Right renal cortex interstitium (tissue), 3 donors: ENCODE data around the gene PODNL1. TPM values are rescaled to one million over a fixed set of nuclear protein-coding genes. Genes with fewer than 3 reads are reported as not detected.

ENCODE experiments used
- DNase-seq, 3 donors: peaks; one replicate each; pipeline ENCODE4 v3.0.0-alpha.2; 2013; ENCODE audit warnings: low read depth in 3 of 3, low spot score in 2 of 3
- polyA plus RNA-seq, 3 donors: library from polyadenylated mRNA; unstranded; fragments of 120-200 nt; gene quantifications; one replicate each; pipeline ENCODE4 v1.2.1, GENCODE V29; 2013; ENCODE audit not compliant: insufficient read length in 3 of 3

The PODNL1 gene
- polyA plus RNA-seq, 3 donors = 0.71 to 0.95 (median 0.85) TPM

- DNase-seq = no peak
These were observed 35.1 kb downstream of the PODNL1 start for GRCh38 chr19:13902993-13903555.

GRCh38 chr19:13899912-13900584 is 38.2 kb downstream of the PODNL1 start:
- no peak for DNase-seq

DNA sequence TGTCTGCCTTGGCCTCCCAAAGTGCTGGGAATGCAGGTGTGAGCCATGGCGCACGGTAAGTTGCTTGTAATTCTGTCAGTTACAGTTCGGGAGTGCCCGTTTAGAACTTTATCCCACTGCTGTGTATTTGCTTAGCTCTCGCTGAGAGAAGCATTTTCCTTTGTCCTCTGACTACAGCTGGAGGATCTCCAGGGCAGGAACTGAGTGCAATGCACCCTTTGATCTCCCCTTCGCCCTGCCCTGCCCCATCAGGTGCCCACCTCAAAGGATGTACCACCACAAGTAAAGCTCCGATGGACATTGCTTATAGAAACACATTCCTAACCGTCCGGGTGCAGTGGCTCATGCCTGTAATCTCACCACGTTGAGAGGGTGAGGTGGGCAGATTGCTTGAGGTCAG is 38.8 kb downstream of the PODNL1 start:
- no peak for DNase-seq

DNA sequence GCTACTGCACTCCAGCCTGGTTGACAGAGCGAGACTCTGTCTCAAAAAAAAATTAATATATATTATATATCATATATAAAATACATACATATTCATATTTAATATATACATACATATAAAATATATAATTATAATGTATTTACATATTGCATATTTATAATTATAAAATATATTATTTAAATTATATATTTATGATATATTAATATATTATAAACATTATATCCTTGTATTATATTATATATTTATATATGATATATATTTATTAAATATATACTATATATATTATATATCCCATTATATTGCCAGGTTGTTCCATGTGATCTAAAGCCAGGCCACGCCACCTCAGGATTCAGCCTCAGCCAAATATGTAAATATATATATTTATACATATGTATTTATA is 42.0 kb downstream of the PODNL1 start:
- DNase-seq = no peak

- DNase-seq = no peak
These were observed 43.7 kb downstream of the PODNL1 start for GRCh38 chr19:13894552-13894951.

- DNase-seq = no peak
These were observed 45.3 kb downstream of the PODNL1 start for GRCh38 chr19:13892870-13893269.

GRCh38 chr19:13890136-13890535 is 48.1 kb downstream of the PODNL1 start:
- DNase-seq = no peak

DNA sequence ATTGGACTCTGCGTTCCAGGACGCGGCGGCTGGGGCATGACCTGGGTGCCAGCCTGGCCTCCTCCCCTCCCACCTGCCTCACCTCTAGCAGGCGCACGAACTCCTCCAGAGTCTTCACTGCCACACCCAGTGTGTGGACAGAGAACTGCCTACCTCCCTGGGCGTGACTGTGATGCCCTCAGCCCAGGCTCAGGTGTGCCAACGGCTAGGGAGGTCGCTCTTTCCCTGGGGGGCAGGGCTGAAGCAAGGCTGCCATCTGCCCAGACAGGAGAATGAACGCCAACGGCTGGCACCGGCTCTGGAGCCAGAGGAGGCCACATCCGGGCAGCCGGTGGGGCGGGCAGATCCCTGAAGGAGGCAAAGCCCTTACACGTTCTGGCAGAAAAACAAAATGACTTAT is 49.9 kb downstream of the PODNL1 start:
- DNase-seq = no peak

DNA sequence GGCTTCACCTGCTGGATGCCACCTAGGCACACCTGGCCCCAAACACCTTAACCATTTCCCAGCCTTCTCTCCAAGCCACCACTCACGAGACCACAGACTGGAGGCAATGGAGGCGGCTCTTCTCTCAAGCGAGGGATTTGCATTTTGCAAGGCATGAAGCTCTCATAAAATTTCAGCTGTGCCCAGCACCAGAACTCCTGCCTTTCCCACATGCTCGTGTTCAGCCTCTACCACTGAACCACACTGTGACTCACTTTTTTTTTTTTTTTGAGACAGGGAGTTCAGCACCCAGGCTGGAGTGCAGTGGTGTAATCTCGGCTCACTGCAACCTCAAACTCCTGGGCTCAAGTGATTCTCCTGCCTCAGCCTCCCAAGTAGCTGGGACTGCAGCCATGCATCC is 50.7 kb downstream of the PODNL1 start:
- no peak for DNase-seq

- DNase-seq = no peak
These were observed 51.2 kb downstream of the PODNL1 start for GRCh38 chr19:13887018-13887436.

DNA sequence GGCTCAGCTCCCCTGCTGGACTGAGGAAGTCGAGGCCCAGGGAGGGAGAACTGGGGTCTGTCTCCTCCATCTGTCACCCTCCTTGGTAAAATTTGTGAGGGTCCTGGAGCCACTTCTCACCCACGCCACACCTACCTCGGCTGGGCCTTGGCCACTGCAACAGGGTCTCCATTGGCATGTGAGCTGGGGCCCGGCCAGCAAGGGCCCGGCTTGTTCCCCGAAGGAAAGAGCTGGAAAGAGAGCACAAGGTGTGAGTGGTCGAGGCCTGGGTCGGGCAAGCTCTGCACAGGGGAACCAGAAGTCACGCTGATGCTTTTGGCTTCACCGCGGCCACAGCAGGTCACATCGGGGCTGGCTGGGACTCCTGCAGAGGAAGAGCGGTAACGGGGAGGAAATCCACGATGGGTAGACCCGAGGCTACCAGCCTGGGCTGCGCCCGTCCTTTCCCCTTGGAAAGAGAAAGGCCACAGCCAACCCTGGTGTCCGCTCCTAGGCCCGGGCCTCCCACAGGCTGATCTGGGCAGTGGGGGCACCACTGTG is 52.3 kb downstream of the PODNL1 start:
- DNase-seq = no peak

DNA sequence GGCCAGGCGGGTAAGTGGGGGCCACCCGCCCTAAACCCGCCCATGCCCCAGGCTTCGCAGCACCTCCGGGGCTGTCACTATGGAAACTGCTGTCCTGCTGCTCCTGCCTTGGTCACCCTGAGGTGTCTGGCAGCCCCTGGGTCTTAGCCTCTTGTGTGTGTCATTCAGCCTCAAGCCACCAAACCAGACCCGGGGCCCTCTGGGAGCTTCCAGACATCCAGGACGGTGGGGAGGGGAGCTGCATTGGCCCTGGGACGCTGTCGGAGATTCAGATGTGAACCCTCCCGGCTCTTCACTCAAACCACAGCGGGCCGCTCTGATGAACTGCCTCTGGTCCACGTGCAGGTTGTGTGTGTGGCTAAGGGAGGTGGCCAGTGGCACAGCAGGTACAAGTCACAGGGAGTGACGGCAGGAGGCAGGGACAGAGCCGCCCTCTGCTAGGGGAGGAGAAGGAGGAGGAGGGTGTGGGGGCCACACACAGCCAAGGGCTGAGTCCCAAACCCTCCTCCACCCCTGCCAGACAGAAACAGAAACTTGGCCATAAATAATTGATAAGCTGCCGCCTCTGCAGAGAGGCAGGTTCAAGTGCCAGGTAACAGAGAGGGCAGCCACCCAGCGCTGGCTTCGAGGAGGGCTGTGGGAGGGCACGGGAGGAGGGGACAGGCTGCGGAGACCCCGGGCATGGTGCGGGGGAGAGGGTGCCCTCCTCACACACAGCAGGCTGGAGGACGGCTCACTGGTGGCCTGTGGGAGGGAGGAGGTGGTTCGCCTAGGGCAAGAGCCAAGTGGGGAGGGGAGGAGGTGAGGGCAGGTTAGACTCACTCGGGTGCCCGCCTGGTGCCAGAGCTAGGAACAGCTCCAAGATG is 53.3 kb downstream of the PODNL1 start:
- DNase-seq = no peak

DNA sequence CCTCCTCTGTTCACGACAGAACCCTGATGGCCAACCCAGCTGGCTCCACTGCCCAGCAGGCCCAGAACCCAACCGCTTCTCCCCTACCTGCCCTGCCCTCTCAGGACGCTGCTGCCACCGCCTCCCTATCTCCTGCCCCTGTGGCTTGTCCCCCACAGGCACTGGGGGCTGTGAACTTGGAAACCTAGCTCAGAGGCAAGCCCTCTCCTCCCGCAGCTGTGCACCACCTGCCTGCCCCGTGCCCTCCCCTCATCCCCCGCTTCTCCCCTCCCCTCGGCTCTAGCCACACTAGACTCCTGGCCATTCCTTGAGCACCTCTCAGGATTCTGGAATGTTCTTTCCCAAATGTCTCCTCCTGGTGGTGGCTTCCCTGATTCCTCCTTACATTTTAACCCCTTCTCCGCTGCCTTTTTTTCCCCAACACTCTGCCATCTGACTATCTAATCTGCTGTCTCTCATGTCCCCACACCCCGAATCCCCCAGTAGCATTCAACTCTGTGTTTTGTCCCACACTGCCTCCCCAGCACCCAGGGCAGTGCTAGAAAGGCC is 54.6 kb downstream of the PODNL1 start:
- no peak for DNase-seq

- no peak for DNase-seq
These were observed 55.4 kb downstream of the PODNL1 start for GRCh38 chr19:13882836-13883235.

- DNase-seq = no peak
These were observed 55.8 kb downstream of the PODNL1 start for GRCh38 chr19:13882419-13882795.

- DNase-seq = no peak
These were observed 56.4 kb downstream of the PODNL1 start for GRCh38 chr19:13881692-13882418.

GRCh38 chr19:13881251-13881691 is 56.9 kb downstream of the PODNL1 start:
- DNase-seq = no peak
